DMS114 treated with DMSO at 0.1 percent for 48 hours (cell line): ENCODE data around the gene CFAP57.

Experiments
- DNase-seq: peaks from one replicate; lab custom pipeline; 2025; ENCODE audit not compliant: unreplicated experiment; lab: John Stamatoyannopoulos, UW

Gene CFAP57

DNA sequence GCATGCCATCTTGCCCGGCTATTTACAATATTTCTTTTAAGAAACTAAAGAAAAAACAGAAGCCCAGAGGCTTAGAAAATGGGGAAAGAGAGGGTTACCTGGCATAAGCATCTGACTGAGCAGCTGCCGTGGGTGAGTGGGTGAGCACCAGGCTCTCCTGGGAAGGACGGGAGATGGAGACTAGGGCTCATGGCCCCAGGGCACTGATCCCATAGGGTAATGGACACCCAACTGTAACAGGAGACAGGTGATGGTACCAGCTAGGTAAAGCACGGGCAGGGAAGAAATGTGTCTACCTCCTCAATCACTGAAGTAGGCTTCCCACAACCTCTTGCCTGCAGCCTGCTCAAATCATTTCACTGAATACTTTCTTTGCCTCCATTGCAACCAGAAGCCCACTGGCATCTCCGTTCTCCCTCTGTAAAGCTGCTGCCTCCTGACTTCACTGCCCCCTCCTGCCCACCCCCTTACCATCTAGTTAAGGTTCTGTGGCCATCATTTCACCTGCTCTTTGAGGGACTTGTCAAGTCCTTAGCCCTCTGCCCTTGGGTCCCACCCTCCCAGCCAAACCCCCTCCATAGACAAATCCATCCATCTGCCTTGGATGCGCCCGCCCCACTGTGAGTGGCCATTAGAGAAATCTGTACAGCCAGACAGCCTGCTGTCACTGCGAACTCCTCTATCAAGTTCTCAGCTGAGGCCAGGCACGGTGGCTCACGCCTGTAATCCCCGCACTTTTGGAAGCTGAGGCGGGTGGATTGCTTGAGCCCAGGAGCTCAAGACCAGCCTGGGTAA is 103.9 kb downstream of the CFAP57 start:
- DNase-seq = no peak

DNA sequence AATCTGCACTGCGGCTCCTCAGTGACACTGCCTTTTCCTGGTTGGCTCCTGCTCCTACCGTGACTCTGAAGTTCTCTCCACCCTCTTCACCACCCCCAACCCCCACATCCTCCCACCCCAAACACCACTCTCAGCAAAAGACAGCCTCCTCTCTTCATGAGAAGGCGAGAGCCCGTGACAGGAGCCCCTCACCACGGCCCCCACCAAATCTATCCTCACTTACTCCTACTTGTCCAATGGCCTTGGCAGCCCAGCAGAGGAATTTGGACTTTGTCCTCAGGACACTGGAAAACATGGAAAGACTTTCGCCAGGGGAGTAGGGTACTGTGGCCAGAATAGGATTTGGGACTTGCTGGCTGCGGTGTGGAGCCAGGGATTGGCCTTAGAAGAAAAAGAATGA is 104.5 kb downstream of the CFAP57 start:
- DNase-seq = no peak

DNA sequence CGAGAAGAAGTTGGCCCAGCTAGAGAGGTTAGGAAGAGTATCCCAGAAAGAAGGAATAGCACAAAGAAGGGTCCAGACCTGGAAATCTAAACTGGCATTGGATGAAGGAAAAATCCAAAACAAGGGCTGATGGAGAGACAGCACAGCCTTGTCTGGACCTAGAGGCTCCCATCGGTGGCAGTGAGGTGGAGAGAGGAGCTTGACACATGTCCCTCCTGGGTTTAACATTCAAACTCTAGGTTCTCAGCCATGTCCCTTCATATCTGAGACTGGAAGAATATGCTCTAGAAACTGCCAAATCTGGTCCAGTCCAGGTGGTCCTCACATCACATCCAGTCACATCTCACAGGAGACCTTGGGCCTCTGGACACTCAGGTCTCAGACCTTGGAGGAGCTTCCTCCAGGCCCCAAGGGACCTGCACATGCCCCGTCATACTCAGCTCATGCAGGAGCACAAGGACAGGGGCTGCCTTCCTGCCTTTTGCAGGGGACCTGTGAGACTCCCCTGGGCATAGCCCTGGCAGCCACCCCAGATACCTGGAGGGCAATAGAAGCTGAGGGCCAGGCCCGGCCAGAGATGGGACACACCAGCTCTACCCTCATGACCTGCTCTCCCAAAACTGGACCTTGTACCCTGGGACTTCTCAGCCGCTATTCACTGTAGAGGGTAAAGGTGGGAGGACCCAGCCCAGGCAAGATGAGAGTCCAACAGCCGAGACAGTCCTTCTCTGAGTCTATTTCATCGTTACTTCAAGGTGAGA is 105.2 kb downstream of the CFAP57 start:
- no peak for DNase-seq

DNA sequence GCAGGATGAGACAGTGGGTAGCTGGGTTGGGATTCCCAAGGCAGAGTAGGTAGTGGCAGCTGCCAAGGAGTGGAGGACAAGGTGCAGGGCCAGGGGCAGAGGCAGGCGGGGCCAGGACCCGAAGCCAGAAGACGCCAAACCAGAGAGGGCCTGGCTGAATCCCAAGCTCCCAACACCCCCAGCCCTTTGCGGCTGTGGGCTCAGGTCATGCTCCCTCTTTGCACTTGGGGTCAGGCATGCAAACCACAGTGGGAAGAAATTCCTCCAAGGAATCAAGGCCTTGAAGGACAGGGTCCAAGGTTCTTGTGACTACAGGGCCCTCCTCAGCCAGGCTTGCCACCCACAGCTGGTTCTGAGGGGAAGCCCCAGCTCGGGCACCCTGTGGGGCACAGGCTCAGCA is 107.0 kb downstream of the CFAP57 start:
- DNase-seq = no peak

DNA sequence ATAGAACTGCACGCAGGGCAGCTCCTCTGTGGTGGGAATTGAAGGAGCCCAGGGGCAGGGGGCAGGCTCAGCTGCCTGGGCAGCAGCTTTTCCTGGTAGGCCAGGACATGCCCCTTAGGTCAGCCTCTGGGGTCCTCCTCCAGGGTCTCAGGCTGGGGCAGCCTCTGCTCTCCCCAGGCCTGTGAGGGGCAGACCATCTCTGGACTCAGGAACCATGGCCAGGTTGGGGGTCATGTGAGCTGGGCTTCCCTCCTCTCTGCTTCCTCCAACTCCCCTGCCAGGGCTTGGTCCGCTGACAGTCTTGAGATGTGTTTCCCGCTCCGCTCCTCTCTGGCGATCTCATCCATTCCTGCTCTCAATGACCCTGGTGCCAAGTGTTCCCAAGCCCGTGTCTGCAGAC is 107.5 kb downstream of the CFAP57 start:
- DNase-seq = no peak

DNA sequence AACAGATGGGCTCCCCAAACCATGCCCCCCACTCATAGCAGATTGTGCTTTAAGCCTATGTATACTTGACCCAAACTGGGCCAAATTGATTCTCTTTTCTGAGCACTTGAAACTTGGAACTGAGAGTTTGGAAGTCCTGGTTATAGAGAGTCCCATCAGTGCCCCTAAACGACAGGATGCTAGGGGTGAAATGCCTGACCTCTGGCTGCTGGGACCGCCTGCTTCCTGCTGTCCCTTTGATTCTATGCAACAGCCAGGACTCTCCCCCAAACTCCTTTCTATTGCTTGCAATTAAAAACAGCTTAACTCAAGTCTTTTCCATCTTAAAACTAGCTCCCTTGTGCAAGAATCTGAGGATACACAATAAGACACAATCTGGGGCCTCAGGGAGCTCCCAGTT is 108.6 kb downstream of the CFAP57 start:
- no peak for DNase-seq

DNA sequence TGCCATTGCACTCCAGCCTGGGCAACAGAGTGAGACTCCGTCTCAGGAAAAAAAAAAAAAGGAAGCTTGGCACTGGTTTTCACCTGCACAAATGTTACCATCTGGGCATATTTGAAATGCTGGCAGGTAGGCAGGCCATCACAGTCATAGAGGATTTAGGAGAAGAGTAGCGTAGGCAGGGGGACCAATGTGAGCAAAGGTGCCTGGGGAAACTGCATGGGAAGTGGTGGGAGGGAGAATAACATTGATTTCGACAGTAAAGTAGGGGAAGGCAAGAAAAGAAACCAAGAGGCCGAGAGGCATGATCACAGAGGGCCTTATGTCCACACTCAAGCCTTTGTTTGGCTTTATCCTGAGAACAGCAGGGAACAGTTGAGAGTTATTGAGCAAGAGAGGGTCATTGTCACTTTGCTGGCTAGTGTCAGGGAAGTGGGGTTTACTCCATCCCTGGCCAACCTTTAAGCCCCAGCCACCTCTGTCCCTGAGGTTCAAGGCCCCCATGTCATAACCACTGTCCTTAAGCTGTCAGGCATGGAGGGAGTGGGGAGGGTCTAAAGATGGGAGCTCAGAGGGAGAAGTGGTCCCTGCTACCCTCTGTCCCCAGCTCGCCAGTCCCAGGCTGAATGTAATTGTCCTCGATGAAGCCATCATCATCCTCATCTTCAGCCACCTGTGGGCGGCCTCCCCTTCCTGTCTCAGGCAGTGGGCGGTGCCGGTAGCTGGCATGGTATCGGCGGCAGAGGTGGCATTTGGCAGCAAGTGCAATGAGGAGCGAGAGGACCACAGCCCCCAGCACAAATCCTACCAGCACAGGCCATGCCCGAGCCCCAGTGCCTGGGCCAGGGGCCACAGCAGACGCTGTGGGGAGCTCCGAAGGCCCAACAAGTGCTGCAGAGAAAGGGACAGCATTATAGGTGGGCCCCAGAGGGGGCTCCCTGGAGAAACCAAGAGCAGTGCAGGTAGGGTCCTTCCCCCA is 110.4 kb downstream of the CFAP57 start:
- no peak for DNase-seq

DNA sequence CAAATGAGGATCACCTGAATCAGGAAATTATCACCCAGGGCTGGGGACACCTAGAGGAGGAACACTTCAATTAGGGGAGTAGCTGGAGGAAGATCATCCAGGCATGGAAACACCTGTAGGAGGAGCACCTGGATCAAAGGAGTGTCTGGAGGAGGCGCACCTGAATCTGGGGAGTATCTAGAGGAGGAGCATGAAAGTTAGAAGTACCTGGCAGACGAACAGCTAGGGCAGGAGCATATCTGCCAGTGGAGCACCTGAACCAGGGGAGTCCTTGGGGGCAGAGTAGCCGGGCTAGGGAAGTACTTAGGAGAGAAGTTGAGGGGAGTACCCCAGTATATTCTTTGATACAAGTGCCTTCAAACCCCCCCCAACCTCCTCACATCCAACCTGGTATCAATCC is 111.9 kb downstream of the CFAP57 start:
- DNase-seq = no peak

DNA sequence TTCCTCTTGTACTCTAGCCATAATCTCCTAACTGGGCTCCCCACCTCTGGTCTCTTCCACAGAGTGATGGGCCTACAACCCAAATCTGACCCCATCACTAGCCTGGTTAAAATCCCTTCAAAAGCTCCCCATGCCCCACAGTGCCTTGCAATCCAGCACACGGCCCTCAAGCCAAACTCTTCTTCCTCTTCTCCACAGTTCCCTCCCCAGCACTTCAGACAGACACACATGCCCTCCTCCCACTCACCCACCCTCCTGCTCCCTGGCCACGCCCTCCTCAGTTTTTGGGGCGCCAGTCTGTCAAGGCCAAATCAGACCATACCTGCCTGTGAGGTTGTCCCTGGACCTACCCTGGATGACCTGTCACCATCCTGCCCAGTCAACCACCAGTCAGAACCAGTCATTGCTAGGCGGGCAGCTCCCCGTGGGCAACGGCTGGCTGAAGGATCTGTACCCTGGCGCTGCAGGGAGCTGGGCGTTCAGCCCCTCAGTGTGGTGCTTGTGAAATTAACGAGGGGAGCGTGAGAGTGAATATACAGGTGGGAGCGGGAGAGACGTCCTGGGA is 112.5 kb downstream of the CFAP57 start:
- DNase-seq = no peak

DNA sequence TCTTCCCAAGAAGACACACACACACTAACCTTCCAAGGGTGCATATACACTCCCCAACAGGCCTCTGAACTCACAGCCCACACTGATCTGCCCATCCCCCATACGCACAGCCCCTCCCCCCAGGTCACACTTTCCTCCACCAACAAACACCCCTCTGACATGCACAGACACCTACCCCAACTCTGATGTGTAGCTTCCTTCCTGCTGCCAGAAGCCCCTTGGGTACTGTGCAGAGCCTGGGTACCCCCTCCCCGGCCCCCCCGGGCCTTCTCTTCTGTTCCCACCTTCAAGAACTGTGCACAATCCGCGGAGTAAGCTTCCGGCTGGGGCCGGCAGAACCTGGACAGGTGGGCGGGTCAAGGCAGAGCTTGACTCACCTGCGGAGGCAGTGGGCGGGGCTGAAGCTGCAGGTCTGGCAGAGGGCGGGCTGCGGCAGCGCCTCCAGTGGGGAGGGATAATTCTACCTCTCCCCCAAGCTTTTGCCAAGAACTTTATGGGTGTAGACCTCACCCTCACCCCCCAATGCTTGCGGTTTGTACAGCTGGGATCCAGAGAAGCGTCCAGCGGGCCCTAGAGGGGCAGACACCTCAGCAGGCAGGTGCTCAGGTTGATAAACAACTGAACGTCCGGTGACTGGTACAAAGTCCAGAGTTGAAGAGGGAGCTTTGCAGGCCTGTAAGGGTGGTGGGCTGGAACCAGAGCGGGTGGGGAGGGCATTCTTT is 113.3 kb downstream of the CFAP57 start, which contains the start of gene C1orf210:
TSS of gene C1orf210 (minus strand) at position 313 of the 722 bp plus-strand sequence. CDS start 2,311 bp downstream, outside the sequence.
- no peak for DNase-seq

DNA sequence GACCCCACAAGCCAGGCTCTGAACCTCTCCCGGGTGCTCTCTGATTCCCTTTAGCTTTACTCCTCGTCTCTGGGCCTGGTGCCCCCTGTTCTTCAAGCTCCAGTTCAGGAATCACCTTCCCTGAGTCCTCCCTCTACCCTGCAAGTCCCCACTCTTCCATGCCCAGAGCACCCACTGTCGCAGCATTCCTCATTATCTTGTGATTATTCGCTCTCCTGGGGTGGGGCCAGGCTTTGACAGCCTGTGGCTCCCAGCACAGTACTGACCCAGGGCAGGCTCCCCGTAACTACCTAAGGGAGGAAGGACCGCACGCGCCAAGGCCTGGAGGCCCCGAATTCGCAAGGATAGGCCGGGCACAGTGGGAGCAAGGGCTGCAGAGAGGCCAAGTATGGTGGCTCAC is 114.0 kb downstream of the CFAP57 start:
- DNase-seq = no peak

DNA sequence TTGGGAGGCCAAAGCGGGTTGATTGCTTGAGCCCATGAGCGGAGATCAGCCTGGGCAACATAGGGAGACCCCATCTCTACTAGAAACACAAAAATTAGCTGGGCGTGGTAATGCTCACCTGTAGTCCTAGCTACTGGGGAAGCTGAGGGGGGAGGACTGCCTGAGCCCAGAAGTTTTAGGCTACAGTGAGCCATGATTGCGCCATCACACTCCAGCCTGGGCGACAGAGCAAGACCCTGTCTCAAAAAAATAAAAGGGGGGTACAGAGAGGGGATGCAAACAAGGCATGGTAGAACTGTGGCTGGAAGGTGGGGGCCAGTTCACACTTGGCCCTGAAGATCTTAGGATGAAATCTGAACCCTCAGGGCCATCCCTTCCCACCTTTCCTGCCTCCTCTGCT is 114.4 kb downstream of the CFAP57 start:
- DNase-seq = no peak

DNA sequence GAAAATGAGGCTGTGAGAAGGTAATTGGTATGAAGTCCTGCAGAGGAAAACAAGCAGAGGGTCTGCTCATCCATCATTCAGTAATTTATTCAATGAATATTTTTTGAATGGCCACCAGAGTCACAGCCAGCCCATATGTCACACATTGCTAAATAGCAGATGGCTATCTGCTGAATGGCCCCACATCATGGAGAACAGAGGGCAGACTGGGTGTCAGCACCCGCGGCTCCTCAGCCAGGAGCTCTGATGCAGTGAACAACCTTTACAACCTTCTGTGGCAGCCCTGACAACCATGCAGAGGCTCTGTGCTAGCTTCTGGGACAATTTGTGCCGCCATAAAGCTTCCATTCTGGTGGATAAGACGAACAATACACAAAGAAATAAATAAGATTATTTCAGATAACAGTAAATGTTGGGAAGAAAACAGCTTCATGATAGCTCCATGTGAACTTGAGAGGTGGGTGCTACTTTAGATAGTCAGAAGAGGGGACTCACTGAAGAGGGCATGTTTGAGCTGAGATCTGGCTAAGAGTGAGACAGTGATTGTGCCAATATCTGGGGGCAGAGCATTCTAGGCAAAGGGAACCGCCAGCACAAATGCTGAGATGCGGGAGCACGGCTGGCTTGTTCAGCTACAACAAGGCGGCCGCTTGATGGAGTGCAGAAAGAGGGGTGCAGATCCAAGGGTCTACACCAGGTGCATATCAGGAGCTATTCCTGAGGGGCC is 116.1 kb downstream of the CFAP57 start:
- no peak for DNase-seq

DNA sequence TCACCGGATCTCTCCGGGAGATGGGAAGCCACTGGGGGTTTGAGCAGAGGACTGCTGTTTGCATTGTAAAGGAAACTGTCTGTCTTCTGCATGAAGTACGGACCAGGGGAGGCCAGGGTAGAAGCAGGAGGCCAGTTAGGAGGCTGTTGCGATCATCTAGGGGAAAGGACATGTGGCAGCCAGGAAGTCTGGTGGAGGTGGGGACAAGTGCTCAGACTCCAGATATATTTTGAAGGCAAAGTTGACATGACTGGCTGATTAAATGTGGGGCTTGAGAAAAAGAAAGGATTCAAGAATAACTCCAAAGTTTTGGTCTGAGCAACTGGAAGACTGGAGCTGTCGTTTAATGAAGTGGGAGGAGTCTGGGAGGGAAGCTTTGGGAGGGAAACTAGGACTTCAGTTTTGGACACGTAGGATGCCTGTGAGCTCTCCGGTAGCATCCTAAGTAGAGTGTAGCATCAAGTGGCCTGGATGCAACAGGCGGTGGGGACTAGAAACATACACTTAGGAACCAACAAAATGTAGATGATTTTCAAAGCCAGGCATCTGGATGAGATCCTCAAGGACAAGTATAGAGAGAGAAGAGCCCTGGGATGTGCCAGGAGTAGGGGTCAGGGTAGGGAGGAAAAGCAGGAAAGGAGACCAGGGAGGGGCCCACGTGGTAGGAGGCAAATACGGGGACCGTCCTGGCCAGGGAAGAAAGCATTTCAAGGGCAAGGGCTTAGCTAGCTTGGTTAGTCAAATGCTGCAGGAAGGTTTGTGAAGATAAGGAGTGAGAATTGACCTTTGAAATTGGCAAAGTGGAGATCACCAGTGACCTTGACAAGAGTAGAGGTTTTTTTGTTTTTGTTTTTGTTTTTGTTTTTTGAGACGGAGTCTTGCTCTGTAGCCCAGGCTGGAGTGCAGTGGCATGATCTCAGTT is 116.9 kb downstream of the CFAP57 start:
- DNase-seq = no peak

DNA sequence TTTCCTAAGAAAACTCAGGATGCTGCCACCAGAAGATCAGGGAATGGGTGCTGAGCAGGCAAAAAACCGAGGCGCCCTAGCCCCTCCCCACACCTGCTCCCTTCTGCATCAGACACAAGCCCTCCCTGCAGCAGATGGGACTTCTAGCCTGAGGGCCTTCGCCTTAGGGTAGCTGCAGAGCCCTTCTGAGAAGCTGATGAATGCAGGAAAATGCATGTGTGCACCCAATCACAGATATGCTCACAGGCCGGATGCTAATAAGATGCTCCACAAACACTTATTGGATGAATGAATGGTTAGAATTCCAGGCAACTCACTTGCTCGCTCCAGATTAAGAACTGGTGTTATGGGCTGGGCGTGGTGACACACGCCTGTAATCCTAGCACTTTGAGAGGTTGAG is 120.1 kb downstream of the CFAP57 start:
- no peak for DNase-seq

DNA sequence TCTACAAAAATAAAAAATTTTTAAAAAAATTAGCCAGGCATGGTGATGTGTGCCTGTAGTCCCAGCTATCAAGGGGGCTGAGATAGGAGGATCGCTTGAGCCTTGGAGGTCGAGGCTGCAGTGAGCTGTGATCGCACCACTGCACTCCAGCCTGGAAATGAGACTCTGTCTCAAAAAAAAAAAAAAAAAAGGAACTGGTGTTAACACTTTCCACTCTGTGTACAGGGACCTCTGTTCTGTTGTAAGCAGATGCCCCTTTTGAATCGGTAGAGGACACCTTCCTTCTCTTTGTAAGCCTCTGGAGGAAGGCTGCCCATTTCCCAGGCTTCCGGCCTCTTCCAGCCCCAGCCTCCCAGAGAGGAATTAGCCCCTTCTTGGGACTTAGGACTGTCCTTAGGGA is 120.5 kb downstream of the CFAP57 start:
- no peak for DNase-seq

DNA sequence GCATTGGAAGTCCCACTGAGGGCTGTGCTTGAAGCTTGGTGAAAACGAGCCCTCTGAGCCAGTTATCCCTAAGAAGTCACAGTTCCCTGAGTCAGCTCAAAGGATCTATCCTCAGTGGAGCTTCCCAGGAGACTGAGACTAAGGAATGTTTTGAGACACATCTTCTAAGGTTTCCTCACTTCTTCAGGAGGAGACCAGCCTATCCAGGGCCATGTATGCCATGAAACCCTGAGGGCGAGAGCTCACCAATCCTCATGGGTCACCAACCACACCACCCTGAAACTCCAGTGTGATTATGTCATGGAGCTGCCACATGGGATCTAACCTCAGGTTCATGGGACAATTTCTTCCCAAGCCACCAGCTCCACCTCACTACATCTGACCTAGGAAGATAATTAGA is 121.0 kb downstream of the CFAP57 start:
- no peak for DNase-seq

DNA sequence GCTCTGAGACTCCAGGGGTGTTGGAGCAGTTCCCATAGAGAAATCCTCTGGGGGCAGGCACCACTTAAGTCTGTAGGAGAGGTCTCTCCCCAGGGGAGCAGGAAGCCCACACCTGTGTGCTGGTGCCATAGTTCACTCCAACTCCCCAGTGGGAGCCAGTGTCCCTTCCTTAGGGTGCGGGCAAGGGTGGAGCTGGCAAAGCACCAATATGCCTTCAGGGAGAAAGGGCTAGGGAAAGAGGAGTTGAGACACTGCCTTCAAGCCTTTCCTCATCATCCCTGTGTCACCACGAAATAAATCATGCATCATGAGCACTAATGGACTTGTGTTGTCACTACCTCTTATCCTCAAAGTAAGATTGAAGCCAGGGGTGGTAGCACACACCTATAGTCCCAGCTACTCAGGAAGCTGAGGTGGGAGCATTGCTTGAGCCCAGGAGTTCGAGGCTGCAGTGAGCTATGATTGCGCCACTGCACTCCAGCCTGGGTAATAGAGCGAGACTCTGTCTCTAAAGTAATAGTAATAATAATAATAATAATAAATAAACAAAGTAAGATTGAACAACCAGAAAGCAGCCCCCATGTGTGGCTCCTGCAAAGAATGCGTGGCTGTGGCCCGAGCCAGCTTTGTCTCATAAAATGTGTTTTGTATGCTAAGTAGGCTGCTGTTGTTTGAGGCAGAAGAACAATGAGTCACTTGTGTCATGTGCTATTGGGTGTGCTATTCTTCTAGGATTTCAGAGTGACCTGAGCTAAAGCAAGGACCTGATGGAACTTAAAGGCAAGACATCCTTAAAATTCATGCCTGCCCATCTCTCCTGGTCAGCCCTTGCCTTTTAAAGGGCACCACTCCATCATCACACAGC is 122.0 kb downstream of the CFAP57 start:
- DNase-seq = no peak
